Vagina (tissue), 2 donors: Measurements from ENCODE around the gene IL23A. TPM values are rescaled to one million over a fixed set of nuclear protein-coding genes. Genes with fewer than 3 reads are reported as not detected.
A peak's percentile ranks its signal among the peaks of the same experiment; 100 is the strongest.

Source experiments
- DNase-seq, 2 donors: peaks; one replicate each; pipeline ENCODE4 v3.0.0-alpha.2; 2017; ENCODE audit errors: extremely low spot score in 2 of 2
- H3K27ac ChIP-seq: fragments of 200-600 bp; sonication (generic); one replicate; pipeline ENCODE4 v1.5.1; 2019
- H3K27me3 ChIP-seq: fragments of 200-600 bp; sonication (generic); one replicate; pipeline ENCODE4 v1.5.1; 2019
- H3K36me3 ChIP-seq, 2 donors: fragments of 200-600 bp; sonication (generic); one replicate each; pipeline ENCODE4 v1.5.1; 2017 to 2019
- H3K4me1 ChIP-seq: fragments of 200-600 bp; sonication (generic); one replicate; pipeline ENCODE4 v1.5.1; 2019
- H3K4me3 ChIP-seq, 2 donors: fragments of 200-600 bp; sonication (generic); 1 replicate in 1 of 2; 2 replicates in 1 of 2; pipeline ENCODE4 v1.5.1; 2016 to 2019
- H3K9me3 ChIP-seq: fragments of 200-600 bp; sonication (generic); one replicate; pipeline ENCODE4 v1.5.1; 2019
- POLR2A ChIP-seq, 2 donors: fragments of 450-650 bp; IDR thresholded peaks; one replicate each; pipeline ENCODE4 v1.6.1; 2017; ENCODE audit warnings: antibody characterized with exemption in 2 of 2, mild to moderate bottlenecking in 2 of 2, moderate library complexity in 2 of 2
- POLR2AphosphoS5 ChIP-seq, 2 donors: sonication (generic); formaldehyde crosslinking; IDR thresholded peaks; one replicate each; pipeline ENCODE4 v1.9.0; 2017; ENCODE audit warnings: antibody characterized with exemption in 2 of 2, mild to moderate bottlenecking in 2 of 2, low read depth in 1 of 2; ENCODE audit not compliant: insufficient read depth in 1 of 2
- intact Hi-C: fragments of 100-400 bp; cut with DNase I; formaldehyde crosslinking; loops from one replicate; pipeline ENCODE4 v1.15.1; 2023
- total RNA-seq: library from RNA; depleted of rRNA; stranded (reverse); fragments of >200 nt; gene quantifications from one replicate; pipeline ENCODE4 v1.2.3, GENCODE V29; 2016
- TF ChIP-seq, protein P1 (sequence below), 3 experiments: fragments of 450-650 bp in 2 of 3; fragments of 200-600 bp in 1 of 3; sonication (generic) in 1 of 3; IDR thresholded peaks; one replicate each; pipeline ENCODE4 v1.5.1; 2017 to 2019; ENCODE audit warnings: antibody characterized with exemption in 3 of 3, mild to moderate bottlenecking in 2 of 3, moderate library complexity in 2 of 3

Gene IL23A
- total RNA-seq, 1 donor from 2014 or later: not detected

DNA sequence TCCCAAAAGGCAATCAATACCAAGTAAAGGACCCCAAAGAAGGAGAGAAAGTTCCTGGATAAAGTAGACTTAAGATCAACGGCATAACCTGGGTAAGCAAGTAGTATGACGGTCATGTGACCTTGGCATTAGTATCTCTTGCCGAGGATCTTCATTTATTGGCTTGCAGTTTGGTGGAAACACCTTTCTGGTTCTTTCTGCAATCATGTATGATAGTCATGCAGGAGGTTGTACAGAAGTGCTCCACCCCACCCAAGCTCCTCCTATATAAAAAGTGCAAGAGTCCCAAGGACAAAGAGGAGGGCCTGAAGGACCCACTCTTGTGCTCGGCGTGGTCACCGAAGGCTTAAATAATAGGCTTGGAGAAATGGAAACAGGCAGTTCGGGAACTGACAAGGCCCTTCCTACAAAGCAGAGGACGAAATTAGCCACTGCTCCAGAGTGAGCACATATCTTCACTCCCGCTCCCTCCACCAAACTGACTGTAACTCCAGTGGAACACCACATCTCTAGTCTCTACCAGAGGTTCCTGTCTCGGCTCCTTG, 39.3 kb upstream of the IL23A start:
- Histone ChIP-seq H3K27ac (peak overlapping the region; percentile 84), H3K36me3 (no peaks in the 10 kb centered on the region), H3K4me1 (peaks cover 57% of the 10 kb centered on the region), H3K27me3 (no peaks in the 10 kb centered on the region), H3K9me3 (no peaks in the 10 kb centered on the region), H3K4me3 (peak overlapping the region; percentile 75 to 96)
- TF ChIP-seq POLR2AphosphoS5 (IDR thresholded peaks at IDR 0.05; ENCODE audit: insufficient read depth in 1 of 2, low read depth in 1 of 2) (no peak), POLR2A (IDR thresholded peaks at IDR 0.05) (no peak)
- TF ChIP-seq, protein P1, sequence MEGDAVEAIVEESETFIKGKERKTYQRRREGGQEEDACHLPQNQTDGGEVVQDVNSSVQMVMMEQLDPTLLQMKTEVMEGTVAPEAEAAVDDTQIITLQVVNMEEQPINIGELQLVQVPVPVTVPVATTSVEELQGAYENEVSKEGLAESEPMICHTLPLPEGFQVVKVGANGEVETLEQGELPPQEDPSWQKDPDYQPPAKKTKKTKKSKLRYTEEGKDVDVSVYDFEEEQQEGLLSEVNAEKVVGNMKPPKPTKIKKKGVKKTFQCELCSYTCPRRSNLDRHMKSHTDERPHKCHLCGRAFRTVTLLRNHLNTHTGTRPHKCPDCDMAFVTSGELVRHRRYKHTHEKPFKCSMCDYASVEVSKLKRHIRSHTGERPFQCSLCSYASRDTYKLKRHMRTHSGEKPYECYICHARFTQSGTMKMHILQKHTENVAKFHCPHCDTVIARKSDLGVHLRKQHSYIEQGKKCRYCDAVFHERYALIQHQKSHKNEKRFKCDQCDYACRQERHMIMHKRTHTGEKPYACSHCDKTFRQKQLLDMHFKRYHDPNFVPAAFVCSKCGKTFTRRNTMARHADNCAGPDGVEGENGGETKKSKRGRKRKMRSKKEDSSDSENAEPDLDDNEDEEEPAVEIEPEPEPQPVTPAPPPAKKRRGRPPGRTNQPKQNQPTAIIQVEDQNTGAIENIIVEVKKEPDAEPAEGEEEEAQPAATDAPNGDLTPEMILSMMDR (IDR thresholded peaks at IDR 0.05): no peak
- DNase-seq: no peak
- intact Hi-C loops: no loop called here

DNA sequence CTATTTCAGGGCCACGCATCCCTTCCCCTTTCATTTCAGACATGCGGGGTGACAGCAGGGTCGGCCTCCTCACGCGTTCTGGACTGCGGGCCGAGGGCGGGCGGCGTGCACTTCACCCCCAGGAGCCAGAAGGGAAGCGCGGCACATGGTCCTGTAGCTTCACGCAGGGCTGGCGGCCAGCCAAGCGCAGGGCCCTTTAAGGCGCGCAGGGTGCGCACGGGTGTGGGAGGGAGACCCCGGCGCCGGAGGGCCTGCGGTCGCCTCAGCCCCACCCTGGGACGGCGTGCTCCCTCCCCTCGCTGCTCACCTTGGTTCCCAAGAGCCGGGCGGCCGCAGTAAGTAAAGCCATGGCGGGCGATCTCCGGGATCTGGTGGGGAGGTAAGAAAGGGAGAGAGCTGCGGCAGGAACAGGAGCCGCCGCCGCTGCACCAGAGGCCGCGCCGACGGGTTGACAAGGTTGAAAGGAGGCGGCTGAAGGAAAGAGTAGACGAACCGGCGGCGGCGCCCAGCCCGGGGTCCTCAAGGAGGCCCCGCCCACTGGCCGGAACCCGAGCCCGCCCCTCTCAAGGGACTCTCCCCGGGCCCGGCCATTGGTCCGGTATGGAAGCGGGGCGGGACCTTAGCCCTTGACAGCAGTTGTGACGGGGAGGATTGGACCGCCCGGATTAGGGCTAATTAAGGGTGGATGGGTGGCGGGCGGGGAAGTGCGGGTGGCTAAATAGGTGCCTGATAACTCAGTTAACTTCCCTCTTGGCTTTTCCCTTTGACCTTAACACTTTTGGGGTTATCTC, 38.6 kb upstream of the IL23A start, which contains the start of gene CS:
TSS of gene CS (minus strand) at position 478 of the 791 bp plus-strand sequence. CDS start at position 349, 129 bp downstream.
- TF ChIP-seq, protein P1 (IDR thresholded peaks at IDR 0.05): no peak
- TF ChIP-seq POLR2A (IDR thresholded peaks at IDR 0.05) (peak in 1 of 2 donors; percentile 46), POLR2AphosphoS5 (IDR thresholded peaks at IDR 0.05; ENCODE audit: insufficient read depth in 1 of 2, low read depth in 1 of 2) (peak; percentile 94)
- intact Hi-C loops: no loop called here
- peaks cover 57% of the 10 kb centered on the region for H3K4me1 ChIP-seq
- H3K4me3 ChIP-seq: peak within 1 kb of the TSS; percentile 75 to 96
- H3K36me3 ChIP-seq: no peaks in the 10 kb centered on the region
- no peaks in the 10 kb centered on the region for H3K9me3 ChIP-seq
- H3K27me3 ChIP-seq: no peaks in the 10 kb centered on the region
- peak; percentile 97 to 98 for DNase-seq
- H3K27ac ChIP-seq: peak within 1 kb of the TSS; percentile 84

DNA sequence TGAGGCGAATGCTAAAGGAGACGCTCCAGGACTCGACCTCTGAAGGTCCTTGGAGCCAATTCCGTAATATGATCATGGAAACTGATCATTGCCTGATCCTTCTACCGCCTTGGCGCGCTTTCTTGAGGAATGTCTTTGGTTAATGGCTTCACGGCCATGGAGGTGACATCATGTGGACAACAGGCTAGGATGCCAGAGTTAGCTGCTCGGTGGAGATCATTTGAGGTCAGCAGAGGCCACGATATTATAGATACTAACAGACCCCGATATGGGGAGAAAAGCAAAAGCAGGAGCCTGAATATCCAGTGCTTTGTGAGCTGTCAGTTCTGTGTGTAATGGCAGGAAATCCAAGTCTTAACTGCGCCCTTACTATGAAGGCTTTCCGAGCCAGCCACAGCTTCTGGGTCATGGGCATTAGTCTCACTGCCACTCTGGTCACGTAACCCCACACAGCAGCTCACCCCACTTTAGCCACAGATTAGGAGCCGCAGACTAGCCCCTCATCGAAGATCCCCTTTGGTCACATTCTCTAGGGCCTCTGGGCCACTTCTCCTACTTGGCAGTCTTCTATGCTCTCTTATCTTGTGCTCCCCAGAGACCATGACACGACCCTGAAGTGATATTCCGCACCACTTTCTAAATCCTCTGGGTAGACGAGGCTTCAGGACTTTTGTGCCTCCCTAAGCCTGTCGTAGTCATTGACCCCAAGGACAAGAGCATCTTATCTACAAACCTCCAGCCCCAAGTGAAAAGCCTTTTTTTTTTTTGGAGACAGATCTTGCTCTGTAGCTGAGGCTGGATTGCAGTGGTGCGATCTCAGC, 37.8 kb upstream of the IL23A start:
- intact Hi-C loops: no loop called here
- Histone ChIP-seq H3K36me3 (no peaks in the 10 kb centered on the region), H3K9me3 (no peaks in the 10 kb centered on the region), H3K27ac (peak overlapping the region; percentile 84), H3K27me3 (no peaks in the 10 kb centered on the region), H3K4me1 (peaks cover 57% of the 10 kb centered on the region), H3K4me3 (peak overlapping the region; percentile 75 to 96)
- TF ChIP-seq POLR2A (IDR thresholded peaks at IDR 0.05) (no peak), POLR2AphosphoS5 (IDR thresholded peaks at IDR 0.05; ENCODE audit: insufficient read depth in 1 of 2, low read depth in 1 of 2) (no peak)
- TF ChIP-seq, protein P1 (IDR thresholded peaks at IDR 0.05): no peak
- DNase-seq: no peak

DNA sequence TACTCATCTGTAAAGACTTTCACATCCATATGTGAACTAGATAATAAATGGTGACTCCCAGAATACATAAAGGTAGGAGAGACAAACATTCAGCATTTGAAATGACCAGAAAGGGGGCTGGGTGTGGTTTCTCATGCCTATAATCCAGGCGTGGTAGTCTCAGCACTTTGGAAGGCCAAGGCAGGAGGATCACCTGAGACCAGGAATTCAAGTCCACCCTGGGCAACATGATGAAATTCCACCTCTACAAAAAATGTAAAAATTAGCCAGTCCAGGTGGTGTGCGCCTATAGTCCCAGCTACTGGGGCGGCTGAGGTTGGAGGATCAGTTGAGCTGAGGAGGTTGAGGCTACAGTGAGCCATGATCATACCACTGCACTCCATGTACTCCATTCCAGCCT, 34.4 kb upstream of the IL23A start:
- peaks cover 24% of the 10 kb centered on the region for H3K4me1 ChIP-seq
- TF ChIP-seq POLR2A (IDR thresholded peaks at IDR 0.05): no peak
- TF ChIP-seq, protein P1 (IDR thresholded peaks at IDR 0.05): no peak
- TF ChIP-seq POLR2AphosphoS5 (IDR thresholded peaks at IDR 0.05; ENCODE audit: insufficient read depth in 1 of 2, low read depth in 1 of 2): no peak
- H3K27me3 ChIP-seq: no peaks in the 10 kb centered on the region
- no peak overlapping the region for H3K27ac ChIP-seq
- no peak overlapping the region for H3K4me3 ChIP-seq
- no peak for DNase-seq
- peaks cover 0 to 5% of the 10 kb centered on the region in 2 donors for H3K36me3 ChIP-seq
- no peaks in the 10 kb centered on the region for H3K9me3 ChIP-seq
- intact Hi-C loops: no loop called here
